Natural killer cell (primary cell): ENCODE data around the gene IGF1. TPM values are rescaled to one million over a fixed set of nuclear protein-coding genes. Genes with fewer than 3 reads are reported as not detected.

Source experiments
- ATAC-seq, 3 donors: fragments of 150-1000 bp in 2 of 3; fragments of 200-7000 bp in 1 of 3; cut with Tn5 transposase; 1 replicate in 1 of 3; 2 replicates in 2 of 3; pipeline ENCODE4 v1.10.0; 2021; ENCODE audit warnings: mild to moderate bottlenecking in 2 of 3, moderate library complexity in 2 of 3
- DNase-seq, 2 donors: peaks; one replicate each; pipeline versions ENCODE4 v3.0.0 to v3.0.0-alpha.2; 2013 to 2021; ENCODE audit warnings: mixed read lengths in 1 of 2
- H3K27ac ChIP-seq: one replicate; pipeline ENCODE4 v1.5.1; 2013; ENCODE audit warnings: mild to moderate bottlenecking, low read length
- H3K27me3 ChIP-seq: one replicate; pipeline ENCODE4 v1.6.1; 2013; ENCODE audit warnings: low read length; ENCODE audit not compliant: control insufficient read depth, insufficient read depth
- H3K36me3 ChIP-seq: one replicate; pipeline ENCODE4 v1.6.1; 2013; ENCODE audit warnings: low read length; ENCODE audit not compliant: control insufficient read depth, insufficient read depth
- H3K4me1 ChIP-seq: one replicate; pipeline ENCODE4 v1.6.1; 2013; ENCODE audit warnings: low read length; ENCODE audit not compliant: control insufficient read depth, insufficient read depth
- H3K4me3 ChIP-seq: one replicate; pipeline ENCODE4 v1.5.1; 2013; ENCODE audit warnings: low read length
- H3K9me3 ChIP-seq: one replicate; pipeline ENCODE4 v1.6.1; 2013; ENCODE audit warnings: low read length; ENCODE audit not compliant: control insufficient read depth, insufficient read depth
- H3K27ac Mint-ChIP-seq, 2 donors: one replicate each; pipeline ENCODE4 v1.8.0; 2022; ENCODE audit warnings: mild to moderate bottlenecking in 2 of 2, mixed read lengths in 2 of 2, moderate library complexity in 1 of 2
- H3K27me3 Mint-ChIP-seq, 2 donors: one replicate each; pipeline ENCODE4 v1.8.0; 2022; ENCODE audit warnings: low read depth in 2 of 2, mixed read lengths in 2 of 2
- H3K36me3 Mint-ChIP-seq: one replicate; pipeline ENCODE4 v1.8.0; 2022; ENCODE audit warnings: mixed read lengths
- H3K4me1 Mint-ChIP-seq, 2 donors: one replicate each; pipeline ENCODE4 v1.8.0; 2022; ENCODE audit warnings: mixed read lengths in 2 of 2
- H3K4me3 Mint-ChIP-seq: one replicate; pipeline ENCODE4 v1.8.0; 2022; ENCODE audit warnings: mild to moderate bottlenecking, moderate library complexity, mixed read lengths
- H3K9me3 Mint-ChIP-seq, 2 donors: one replicate each; pipeline ENCODE4 v1.8.0; 2022; ENCODE audit warnings: mixed read lengths in 2 of 2
- WGBS: methylation state at CpG from one replicate; pipeline ENCODE4 v1.1.7; 2013; ENCODE audit warnings: missing lambda C conversion rate; ENCODE audit not compliant: insufficient coverage; 5-methylcytosine and 5-hydroxymethylcytosine counted together
- intact Hi-C: fragments of 100-400 bp; cut with micrococcal nuclease; formaldehyde crosslinking; loops from one replicate; pipeline ENCODE4 v1.14.2; 2022
- total RNA-seq, 4 donors: library from RNA; stranded (reverse); fragments of 120-200 nt in 1 of 4; gene quantifications; one replicate each; pipeline versions ENCODE4 v1.2.3 to v1.2.4, GENCODE V29; 2013 to 2022
- TF ChIP-seq, protein P1 (sequence below): fragments of 200-600 bp; IDR thresholded peaks from one replicate; pipeline ENCODE4 v1.8.0; 2022; ENCODE audit warnings: antibody characterized with exemption

Gene IGF1
- total RNA-seq, 3 donors from 2014 or later (not counting 1 experiment from before 2014, with no cell fraction given): 0.48 TPM; not detected in 2

DNA sequence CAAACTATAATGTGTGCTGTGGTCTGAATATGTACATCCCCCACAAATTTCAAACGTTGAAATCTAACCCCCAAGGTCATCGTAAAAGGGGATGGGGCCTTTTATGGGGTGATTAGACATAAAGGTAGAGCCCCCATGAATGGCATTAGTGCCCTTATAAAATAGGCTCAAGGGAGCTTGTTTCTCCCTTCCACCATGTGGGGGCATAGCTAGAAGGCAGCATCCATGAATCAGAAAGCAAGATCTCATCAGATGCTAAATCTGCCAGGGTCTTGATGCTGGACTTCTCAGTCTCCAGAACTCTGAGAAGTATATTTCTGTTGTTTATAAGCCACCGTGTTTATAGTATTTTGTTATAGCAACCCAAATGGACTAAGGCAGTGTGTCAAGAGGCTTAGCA is 33.4 kb upstream of the IGF1 start:
- intact Hi-C loops: no loop called here
- WGBS: 83% methylated on average over 2 of the region's 3 CpGs

DNA sequence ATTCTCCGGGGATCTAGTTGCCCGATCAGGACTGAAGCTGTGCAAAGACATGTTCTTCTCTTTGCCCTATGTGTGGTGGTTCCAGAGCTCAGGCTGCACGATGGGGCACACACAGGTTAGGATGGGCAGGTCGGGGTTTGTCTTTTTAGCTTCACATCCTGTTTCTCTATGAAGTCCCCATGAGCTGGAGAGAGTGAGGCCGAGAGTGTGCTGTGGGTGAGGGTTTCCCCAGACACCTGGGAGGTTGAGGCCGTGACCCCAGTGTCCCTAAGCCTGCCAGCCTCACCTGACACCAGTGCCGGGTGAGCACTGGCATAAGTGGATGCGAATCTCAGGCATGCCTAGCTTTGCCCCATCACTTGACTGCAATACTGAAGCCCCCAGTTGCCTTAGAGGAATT is 32.9 kb upstream of the IGF1 start:
- Mint-ChIP-seq H3K4me1 (peaks cover 0 to 3% of the 10 kb centered on the region in 2 donors), H3K4me3 (no peak overlapping the region), H3K36me3 (no peaks in the 10 kb centered on the region), H3K9me3 (no peaks in the 10 kb centered on the region), H3K27me3 (no peaks in the 10 kb centered on the region), H3K27ac (no peak overlapping the region)
- TF ChIP-seq, protein P1, sequence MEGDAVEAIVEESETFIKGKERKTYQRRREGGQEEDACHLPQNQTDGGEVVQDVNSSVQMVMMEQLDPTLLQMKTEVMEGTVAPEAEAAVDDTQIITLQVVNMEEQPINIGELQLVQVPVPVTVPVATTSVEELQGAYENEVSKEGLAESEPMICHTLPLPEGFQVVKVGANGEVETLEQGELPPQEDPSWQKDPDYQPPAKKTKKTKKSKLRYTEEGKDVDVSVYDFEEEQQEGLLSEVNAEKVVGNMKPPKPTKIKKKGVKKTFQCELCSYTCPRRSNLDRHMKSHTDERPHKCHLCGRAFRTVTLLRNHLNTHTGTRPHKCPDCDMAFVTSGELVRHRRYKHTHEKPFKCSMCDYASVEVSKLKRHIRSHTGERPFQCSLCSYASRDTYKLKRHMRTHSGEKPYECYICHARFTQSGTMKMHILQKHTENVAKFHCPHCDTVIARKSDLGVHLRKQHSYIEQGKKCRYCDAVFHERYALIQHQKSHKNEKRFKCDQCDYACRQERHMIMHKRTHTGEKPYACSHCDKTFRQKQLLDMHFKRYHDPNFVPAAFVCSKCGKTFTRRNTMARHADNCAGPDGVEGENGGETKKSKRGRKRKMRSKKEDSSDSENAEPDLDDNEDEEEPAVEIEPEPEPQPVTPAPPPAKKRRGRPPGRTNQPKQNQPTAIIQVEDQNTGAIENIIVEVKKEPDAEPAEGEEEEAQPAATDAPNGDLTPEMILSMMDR: no peak
- intact Hi-C loops: no loop called here
- Histone ChIP-seq H3K27ac (no peak overlapping the region), H3K36me3 (no peaks in the 10 kb centered on the region), H3K4me1 (no peaks in the 10 kb centered on the region), H3K27me3 (no peaks in the 10 kb centered on the region), H3K4me3 (no peak overlapping the region), H3K9me3 (no peaks in the 10 kb centered on the region)
- no peak for ATAC-seq
- DNase-seq: no peak
- 68% methylated on average over 8 of the region's 8 CpGs for WGBS

More for the DNA sequence above, 33.4 kb upstream of the IGF1 start:
- no peaks in the 10 kb centered on the region for H3K9me3 Mint-ChIP-seq
- no peaks in the 10 kb centered on the region for H3K36me3 ChIP-seq
- H3K27ac ChIP-seq: no peak overlapping the region
- no peaks in the 10 kb centered on the region for H3K27me3 ChIP-seq
- H3K4me3 ChIP-seq: no peak overlapping the region
- peaks cover 0 to 3% of the 10 kb centered on the region in 2 donors for H3K4me1 Mint-ChIP-seq
- no peaks in the 10 kb centered on the region for H3K9me3 ChIP-seq
- H3K4me1 ChIP-seq: no peaks in the 10 kb centered on the region
- TF ChIP-seq, protein P1: no peak
- no peak for DNase-seq
- no peaks in the 10 kb centered on the region for H3K36me3 Mint-ChIP-seq
- no peak overlapping the region for H3K4me3 Mint-ChIP-seq
- no peaks in the 10 kb centered on the region for H3K27me3 Mint-ChIP-seq
- no peak overlapping the region for H3K27ac Mint-ChIP-seq
- ATAC-seq: no peak

DNA sequence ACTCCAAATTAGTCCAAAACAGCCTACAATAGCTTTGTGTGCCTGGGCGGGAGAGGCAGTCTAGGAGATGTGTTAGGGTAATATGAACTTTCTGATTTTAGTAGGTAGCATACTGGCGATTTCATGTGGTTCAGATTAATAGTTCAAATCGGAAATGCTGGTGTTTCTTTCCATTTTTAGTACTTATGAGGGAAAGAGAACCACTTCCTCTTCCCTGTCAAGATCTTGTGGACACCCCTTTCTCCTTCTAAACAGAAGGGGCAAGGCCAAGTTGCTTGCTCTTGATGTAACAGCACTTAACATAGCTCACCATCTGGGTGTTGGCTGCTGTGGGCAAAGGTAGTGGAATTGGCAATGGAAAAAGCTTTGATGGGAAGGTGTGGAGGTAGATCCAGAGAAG is 32.2 kb upstream of the IGF1 start:
- ATAC-seq (no peak), DNase-seq (no peak)
- Histone ChIP-seq H3K27me3 (no peaks in the 10 kb centered on the region), H3K9me3 (no peaks in the 10 kb centered on the region), H3K36me3 (no peaks in the 10 kb centered on the region), H3K4me3 (no peak overlapping the region), H3K27ac (no peak overlapping the region), H3K4me1 (no peaks in the 10 kb centered on the region)
- Mint-ChIP-seq H3K4me1 (peaks cover 0 to 3% of the 10 kb centered on the region in 2 donors), H3K4me3 (no peak overlapping the region), H3K27me3 (no peaks in the 10 kb centered on the region), H3K9me3 (no peaks in the 10 kb centered on the region), H3K27ac (no peak overlapping the region), H3K36me3 (no peaks in the 10 kb centered on the region)
- WGBS: 33% methylated on average over 3 of the region's 3 CpGs
- TF ChIP-seq, protein P1: no peak
- intact Hi-C loops: no loop called here

DNA sequence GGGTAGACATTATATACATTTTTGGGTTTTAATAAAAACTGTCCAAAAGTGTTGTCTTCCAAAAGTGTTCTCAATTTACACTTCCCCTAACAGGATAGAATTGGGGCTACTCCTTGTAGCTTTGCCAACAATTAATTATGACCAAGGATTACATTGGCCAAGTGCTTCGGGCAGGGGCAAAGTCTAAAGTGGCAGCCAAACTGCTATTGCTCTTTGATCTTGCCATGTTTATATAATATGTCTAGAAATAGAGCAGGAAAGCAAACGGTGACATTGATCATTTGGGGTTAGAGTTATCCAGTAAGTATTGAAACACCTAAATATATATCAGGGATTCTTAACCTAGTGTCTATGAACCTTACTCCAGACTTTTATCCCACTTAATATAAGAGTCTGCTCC is 31.2 kb upstream of the IGF1 start:
- no peaks in the 10 kb centered on the region for H3K9me3 Mint-ChIP-seq
- H3K36me3 Mint-ChIP-seq: no peaks in the 10 kb centered on the region
- Histone ChIP-seq H3K4me1 (no peaks in the 10 kb centered on the region), H3K27me3 (no peaks in the 10 kb centered on the region), H3K9me3 (no peaks in the 10 kb centered on the region), H3K27ac (no peak overlapping the region), H3K4me3 (no peak overlapping the region), H3K36me3 (no peaks in the 10 kb centered on the region)
- TF ChIP-seq, protein P1: no peak
- H3K4me3 Mint-ChIP-seq: no peak overlapping the region
- no peak for DNase-seq
- peaks cover 0 to 3% of the 10 kb centered on the region in 2 donors for H3K4me1 Mint-ChIP-seq
- H3K27me3 Mint-ChIP-seq: no peaks in the 10 kb centered on the region
- no peak for ATAC-seq
- intact Hi-C loops: no loop called here
- H3K27ac Mint-ChIP-seq: no peak overlapping the region
- 70% methylated on average over 1 of the region's 2 CpGs for WGBS
